GM23338 (cell line): ENCODE results near the gene ISCU.

Experiments
- EZH2 ChIP-seq: fragments of 200-600 bp; sonication (generic); IDR thresholded peaks from one replicate; pipeline ENCODE4 v1.8.0; 2017; ENCODE audit warnings: antibody characterized with exemption, mild to moderate bottlenecking, low read depth; ENCODE audit not compliant: unreplicated experiment
- POLR2AphosphoS5 ChIP-seq: IDR thresholded peaks from 2 replicates; pipeline ENCODE4 v1.6.1; 2016; ENCODE audit warnings: antibody characterized with exemption, low read depth
- ZNF462 ChIP-seq: fragments of 250-450 bp; sonication (Bioruptor Pico); IDR thresholded peaks from 2 replicates; pipeline ENCODE4 v1.5.0; 2020; ENCODE audit warnings: mild to moderate bottlenecking, moderate library complexity
- TF ChIP-seq, protein P1 (sequence below), 2 experiments: fragments of 200-600 bp in 1 of 2; sonication (generic) in 1 of 2; conservative IDR thresholded peaks; 2 replicates each; pipeline versions ENCODE4 v1.5.1 to v1.6.1; 2016 to 2017; ENCODE audit warnings: antibody characterized with exemption in 2 of 2, low read depth in 2 of 2, mild to moderate bottlenecking in 2 of 2, moderate library complexity in 1 of 2

- no peak for TF ChIP-seq EZH2
- TF ChIP-seq POLR2AphosphoS5 = no peak
- TF ChIP-seq, protein P1, sequence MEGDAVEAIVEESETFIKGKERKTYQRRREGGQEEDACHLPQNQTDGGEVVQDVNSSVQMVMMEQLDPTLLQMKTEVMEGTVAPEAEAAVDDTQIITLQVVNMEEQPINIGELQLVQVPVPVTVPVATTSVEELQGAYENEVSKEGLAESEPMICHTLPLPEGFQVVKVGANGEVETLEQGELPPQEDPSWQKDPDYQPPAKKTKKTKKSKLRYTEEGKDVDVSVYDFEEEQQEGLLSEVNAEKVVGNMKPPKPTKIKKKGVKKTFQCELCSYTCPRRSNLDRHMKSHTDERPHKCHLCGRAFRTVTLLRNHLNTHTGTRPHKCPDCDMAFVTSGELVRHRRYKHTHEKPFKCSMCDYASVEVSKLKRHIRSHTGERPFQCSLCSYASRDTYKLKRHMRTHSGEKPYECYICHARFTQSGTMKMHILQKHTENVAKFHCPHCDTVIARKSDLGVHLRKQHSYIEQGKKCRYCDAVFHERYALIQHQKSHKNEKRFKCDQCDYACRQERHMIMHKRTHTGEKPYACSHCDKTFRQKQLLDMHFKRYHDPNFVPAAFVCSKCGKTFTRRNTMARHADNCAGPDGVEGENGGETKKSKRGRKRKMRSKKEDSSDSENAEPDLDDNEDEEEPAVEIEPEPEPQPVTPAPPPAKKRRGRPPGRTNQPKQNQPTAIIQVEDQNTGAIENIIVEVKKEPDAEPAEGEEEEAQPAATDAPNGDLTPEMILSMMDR (conservative IDR thresholded peaks at IDR 0.05; ENCODE audit: low read depth in 2 of 2) = no peak
- TF ChIP-seq ZNF462 (CRISPR knock-in tag) = no peak
Observed at GRCh38 chr12:108589840-108590229, 27.4 kb downstream of the ISCU start.
